WTC11 (cell line): ENCODE results near the gene RIN1. TPM values are rescaled to one million over a fixed set of nuclear protein-coding genes. Genes with fewer than 3 reads are reported as not detected.

Experiments used
- ATAC-seq: fragments of 200-7000 bp; cut with Tn5 transposase; 2 replicates; pipeline ENCODE4 v1.10.0; 2021; ENCODE audit warnings: mild to moderate bottlenecking, moderate library complexity
- CTCF ChIA-PET: fragments of 300-600 bp; sonication (Branson Sonifier 250); formaldehyde crosslinking; loops from one replicate; lab custom pipeline; 2021; ENCODE audit warnings: antibody characterized with exemption; lab: Charles Lee
- POLR2A ChIA-PET: fragments of 350-600 bp; sonication (Branson Sonifier 250); formaldehyde crosslinking; loops from one replicate; lab custom pipeline; 2021; ENCODE audit warnings: antibody characterized with exemption; lab: Charles Lee
- DNase-seq: peaks from one replicate; pipeline ENCODE4 v3.0.0; 2021; ENCODE audit warnings: low spot score
- H3K27ac Mint-ChIP-seq: 2 replicates; pipeline ENCODE4 v1.8.0; 2021; ENCODE audit warnings: mixed read lengths
- H3K27me3 Mint-ChIP-seq: 2 replicates; pipeline ENCODE4 v1.8.0; 2021; ENCODE audit warnings: low read depth, mild to moderate bottlenecking, moderate library complexity, mixed read lengths
- H3K36me3 Mint-ChIP-seq: 2 replicates; pipeline ENCODE4 v1.8.0; 2021; ENCODE audit warnings: mixed read lengths
- H3K4me1 Mint-ChIP-seq: 2 replicates; pipeline ENCODE4 v1.8.0; 2022; ENCODE audit warnings: mixed read lengths
- H3K4me3 Mint-ChIP-seq: 2 replicates; pipeline ENCODE4 v1.8.0; 2021; ENCODE audit warnings: mild to moderate bottlenecking, moderate library complexity, mixed read lengths
- H3K9me3 Mint-ChIP-seq: 2 replicates; pipeline ENCODE4 v1.8.0; 2021; ENCODE audit warnings: mixed read lengths
- EMX1 ChIP-seq: fragments of 250-450 bp; sonication (Bioruptor Pico); IDR thresholded peaks from 2 replicates; pipeline ENCODE4 v1.8.0; 2021; ENCODE audit warnings: mild to moderate bottlenecking
- ETV6 ChIP-seq: sonication (generic); formaldehyde crosslinking; IDR thresholded peaks from 2 replicates; pipeline ENCODE4 v1.8.1; 2022; ENCODE audit warnings: mild to moderate bottlenecking, missing genetic modification reagents
- IRF2 ChIP-seq: sonication (generic); formaldehyde crosslinking; IDR thresholded peaks from 2 replicates; pipeline ENCODE4 v1.8.0; 2022; ENCODE audit warnings: low read depth, missing genetic modification reagents, borderline replicate concordance
- KAT7 ChIP-seq: sonication (generic); formaldehyde crosslinking; IDR thresholded peaks from 2 replicates; pipeline ENCODE4 v1.8.1; 2023; ENCODE audit warnings: missing genetic modification reagents, mild to moderate bottlenecking, borderline replicate concordance
- NFATC4 ChIP-seq: fragments of 250-450 bp; sonication (Bioruptor Pico); IDR thresholded peaks from 2 replicates; pipeline ENCODE4 v1.9.0; 2021; ENCODE audit warnings: mild to moderate bottlenecking
- NFE2L1 ChIP-seq: sonication (generic); formaldehyde crosslinking; IDR thresholded peaks from 2 replicates; pipeline ENCODE4 v1.8.1; 2023; ENCODE audit warnings: missing genetic modification reagents
- NR2C2 ChIP-seq: sonication (generic); formaldehyde crosslinking; IDR thresholded peaks from 2 replicates; pipeline ENCODE4 v1.8.0; 2022; ENCODE audit warnings: mild to moderate bottlenecking, missing genetic modification reagents
- PRRX2 ChIP-seq: fragments of 250-450 bp; sonication (Bioruptor Pico); IDR thresholded peaks from 2 replicates; pipeline ENCODE4 v1.8.0; 2021; ENCODE audit warnings: mild to moderate bottlenecking
- RORB ChIP-seq: fragments of 250-450 bp; sonication (Bioruptor Pico); IDR thresholded peaks from 2 replicates; pipeline ENCODE4 v1.9.0; 2021; ENCODE audit warnings: mild to moderate bottlenecking
- TEAD4 ChIP-seq: sonication (generic); formaldehyde crosslinking; IDR thresholded peaks from 2 replicates; pipeline ENCODE4 v1.8.0; 2022; ENCODE audit warnings: mild to moderate bottlenecking, missing genetic modification reagents
- TP53 ChIP-seq: sonication (generic); formaldehyde crosslinking; IDR thresholded peaks from 2 replicates; pipeline ENCODE4 v1.8.1; 2023; ENCODE audit warnings: mild to moderate bottlenecking, missing genetic modification reagents
- ZNF138 ChIP-seq: sonication (generic); formaldehyde crosslinking; conservative IDR thresholded peaks from 2 replicates; pipeline ENCODE4 v1.8.1; 2022; ENCODE audit warnings: mild to moderate bottlenecking, moderate library complexity, missing genetic modification reagents
- ZNF232 ChIP-seq: sonication (generic); formaldehyde crosslinking; IDR thresholded peaks from 2 replicates; pipeline ENCODE4 v1.8.0; 2022; ENCODE audit warnings: mild to moderate bottlenecking, missing genetic modification reagents
- ZNF416 ChIP-seq: fragments of 250-450 bp; sonication (Bioruptor Pico); IDR thresholded peaks from 2 replicates; pipeline ENCODE4 v1.9.0; 2021; ENCODE audit warnings: mild to moderate bottlenecking, inconsistent platforms
- ZNF423 ChIP-seq: fragments of 250-450 bp; sonication (Bioruptor Pico); IDR thresholded peaks from 2 replicates; pipeline ENCODE4 v2.1.2; 2022; ENCODE audit warnings: mild to moderate bottlenecking, moderate library complexity
- total RNA-seq: library from RNA; stranded (reverse); gene quantifications from 3 replicates; pipeline ENCODE4 v1.2.3, GENCODE V29; 2021
- TF ChIP-seq, protein P1 (sequence below): fragments of 250-450 bp; sonication (Bioruptor Pico); IDR thresholded peaks from 2 replicates; pipeline ENCODE4 v1.8.0; 2021; ENCODE audit warnings: mild to moderate bottlenecking
- TF ChIP-seq, protein P2 (sequence below): sonication (generic); formaldehyde crosslinking; IDR thresholded peaks from 2 replicates; pipeline ENCODE4 v1.8.0; 2022; ENCODE audit warnings: mild to moderate bottlenecking, missing genetic modification reagents
- TF ChIP-seq, protein P3 (sequence below): sonication (generic); formaldehyde crosslinking; IDR thresholded peaks from 2 replicates; pipeline ENCODE4 v1.8.1; 2022; ENCODE audit warnings: mild to moderate bottlenecking, missing genetic modification reagents, moderate library complexity, borderline replicate concordance
- TF ChIP-seq, protein P4 (sequence below): sonication (generic); formaldehyde crosslinking; IDR thresholded peaks from 2 replicates; pipeline ENCODE4 v1.8.1; 2022; ENCODE audit warnings: low read depth, missing genetic modification reagents, borderline replicate concordance
- TF ChIP-seq, protein P5 (sequence below): sonication (generic); formaldehyde crosslinking; IDR thresholded peaks from 2 replicates; pipeline ENCODE4 v1.8.1; 2022; ENCODE audit warnings: missing genetic modification reagents, borderline replicate concordance
- TF ChIP-seq, protein P6 (sequence below): fragments of 250-450 bp; sonication (Bioruptor Pico); IDR thresholded peaks from 2 replicates; pipeline ENCODE4 v1.9.0; 2021; ENCODE audit warnings: mild to moderate bottlenecking, borderline replicate concordance
- TF ChIP-seq, protein P7 (sequence below): sonication (generic); formaldehyde crosslinking; IDR thresholded peaks from 2 replicates; pipeline ENCODE4 v1.8.1; 2023; ENCODE audit warnings: mild to moderate bottlenecking, missing genetic modification reagents

The RIN1 gene
- total RNA-seq, 1 experiment from 2014 or later, result 5.0 TPM

DNA sequence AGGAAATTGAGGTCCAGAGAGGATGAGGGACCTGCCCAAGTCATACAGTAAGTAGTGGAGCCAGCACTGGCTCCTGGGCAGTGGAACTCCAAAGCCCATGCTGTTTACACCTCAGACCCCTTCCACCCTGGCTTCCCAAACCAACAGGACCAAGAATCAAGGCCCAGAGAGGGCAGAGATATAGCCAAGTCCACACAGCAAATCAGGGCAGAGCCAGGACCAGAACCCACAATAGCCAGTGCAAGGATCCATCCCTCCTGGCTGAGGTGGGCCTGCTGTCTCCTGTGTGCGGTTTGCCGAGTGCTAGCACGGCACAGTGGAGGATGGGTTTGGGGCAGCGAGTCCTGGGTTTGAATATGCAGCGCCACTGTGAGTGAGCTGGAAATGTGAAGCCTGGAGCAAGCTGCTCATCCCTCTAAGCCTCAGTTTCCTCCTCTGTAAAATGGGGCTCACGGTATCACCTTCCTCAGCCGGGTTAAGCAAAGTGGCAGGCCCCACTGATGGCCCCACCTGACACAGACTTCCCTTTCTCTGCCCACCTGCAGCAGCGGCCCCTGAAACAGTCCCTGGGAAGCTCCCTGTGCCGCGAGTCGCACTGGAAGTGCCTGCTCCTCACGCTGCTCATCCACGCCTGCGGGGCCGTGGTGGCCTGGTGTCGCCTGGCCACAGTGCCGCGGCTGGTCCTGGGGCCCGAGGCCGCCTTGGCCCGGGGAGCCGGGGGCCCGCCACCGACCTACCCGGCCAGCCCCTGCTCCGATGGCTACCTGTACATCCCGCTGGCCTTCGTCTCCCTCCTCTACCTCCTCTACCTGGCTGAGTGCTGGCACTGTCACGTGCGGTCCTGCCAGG lies 42.2 kb downstream of the RIN1 start:
- H3K27me3 Mint-ChIP-seq, result peaks cover 38% of the 10 kb centered on the region
- TF ChIP-seq NFE2L1, result no peak
- no peak for TF ChIP-seq NFATC4
- no peak for TF ChIP-seq RORB
- TF ChIP-seq ZNF232, result no peak
- no peak for TF ChIP-seq IRF2 (CRISPR knock-in tag)
- TF ChIP-seq ETV6 (CRISPR knock-in tag), result no peak
- no peak for TF ChIP-seq ZNF138 (CRISPR knock-in tag)
- no peak for TF ChIP-seq ZNF416 (CRISPR knock-in tag)
- TF ChIP-seq, protein P1, sequence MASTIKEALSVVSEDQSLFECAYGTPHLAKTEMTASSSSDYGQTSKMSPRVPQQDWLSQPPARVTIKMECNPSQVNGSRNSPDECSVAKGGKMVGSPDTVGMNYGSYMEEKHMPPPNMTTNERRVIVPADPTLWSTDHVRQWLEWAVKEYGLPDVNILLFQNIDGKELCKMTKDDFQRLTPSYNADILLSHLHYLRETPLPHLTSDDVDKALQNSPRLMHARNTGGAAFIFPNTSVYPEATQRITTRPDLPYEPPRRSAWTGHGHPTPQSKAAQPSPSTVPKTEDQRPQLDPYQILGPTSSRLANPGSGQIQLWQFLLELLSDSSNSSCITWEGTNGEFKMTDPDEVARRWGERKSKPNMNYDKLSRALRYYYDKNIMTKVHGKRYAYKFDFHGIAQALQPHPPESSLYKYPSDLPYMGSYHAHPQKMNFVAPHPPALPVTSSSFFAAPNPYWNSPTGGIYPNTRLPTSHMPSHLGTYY (CRISPR knock-in tag), result no peak
- ATAC-seq (no peak), DNase-seq (no peak)
- H3K4me1 Mint-ChIP-seq, result peaks cover 26% of the 10 kb centered on the region
- H3K4me3 Mint-ChIP-seq, result peak overlapping the region; percentile 37
- ChIA-PET CTCF (interaction anchor here (1.2 to 2.3 kb wide), 2 partner anchors 19 to 29 kb away, joined by 3 to 8 read pairs; no protein-coding TSS in a partner anchor), POLR2A (no interaction called here)
- no peaks in the 10 kb centered on the region for H3K9me3 Mint-ChIP-seq
- no peaks in the 10 kb centered on the region for H3K36me3 Mint-ChIP-seq
- H3K27ac Mint-ChIP-seq, result no peak overlapping the region

DNA sequence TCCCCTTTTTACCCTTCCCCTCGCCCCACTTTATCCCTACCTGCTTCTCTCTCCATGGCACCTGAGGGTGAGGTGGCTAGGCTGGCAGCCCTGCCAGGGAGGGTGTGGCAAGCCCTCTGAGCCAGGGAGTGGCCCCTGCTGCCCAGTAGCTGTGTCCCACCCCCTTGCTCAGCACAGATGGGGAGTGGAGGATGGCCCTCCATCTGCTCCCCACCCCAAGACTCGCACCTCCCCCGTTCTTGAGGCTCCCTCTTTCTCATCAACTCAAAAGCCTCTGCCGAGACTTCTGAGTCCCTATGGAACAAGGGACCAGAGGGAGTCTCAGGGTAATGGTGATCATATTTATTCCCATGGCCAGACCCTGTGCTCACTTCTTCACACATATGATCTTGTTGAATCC lies 42.9 kb downstream of the RIN1 start:
- POLR2A ChIA-PET, result no interaction called here
- Mint-ChIP-seq H3K36me3 (no peaks in the 10 kb centered on the region), H3K9me3 (no peaks in the 10 kb centered on the region), H3K4me1 (peaks cover 26% of the 10 kb centered on the region), H3K4me3 (peak overlapping the region; percentile 37; the same call in 1 of the 2 replicates), H3K27ac (no peak overlapping the region), H3K27me3 (peaks cover 39% of the 10 kb centered on the region)
- TF ChIP-seq, protein P2, sequence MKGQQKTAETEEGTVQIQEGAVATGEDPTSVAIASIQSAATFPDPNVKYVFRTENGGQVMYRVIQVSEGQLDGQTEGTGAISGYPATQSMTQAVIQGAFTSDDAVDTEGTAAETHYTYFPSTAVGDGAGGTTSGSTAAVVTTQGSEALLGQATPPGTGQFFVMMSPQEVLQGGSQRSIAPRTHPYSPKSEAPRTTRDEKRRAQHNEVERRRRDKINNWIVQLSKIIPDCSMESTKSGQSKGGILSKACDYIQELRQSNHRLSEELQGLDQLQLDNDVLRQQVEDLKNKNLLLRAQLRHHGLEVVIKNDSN (CRISPR knock-in tag), result no peak
- TF ChIP-seq, protein P3, sequence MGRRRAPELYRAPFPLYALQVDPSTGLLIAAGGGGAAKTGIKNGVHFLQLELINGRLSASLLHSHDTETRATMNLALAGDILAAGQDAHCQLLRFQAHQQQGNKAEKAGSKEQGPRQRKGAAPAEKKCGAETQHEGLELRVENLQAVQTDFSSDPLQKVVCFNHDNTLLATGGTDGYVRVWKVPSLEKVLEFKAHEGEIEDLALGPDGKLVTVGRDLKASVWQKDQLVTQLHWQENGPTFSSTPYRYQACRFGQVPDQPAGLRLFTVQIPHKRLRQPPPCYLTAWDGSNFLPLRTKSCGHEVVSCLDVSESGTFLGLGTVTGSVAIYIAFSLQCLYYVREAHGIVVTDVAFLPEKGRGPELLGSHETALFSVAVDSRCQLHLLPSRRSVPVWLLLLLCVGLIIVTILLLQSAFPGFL (CRISPR knock-in tag), result no peak
- TF ChIP-seq TP53 (CRISPR knock-in tag) (no peak), NR2C2 (no peak), ZNF423 (CRISPR knock-in tag) (no peak), PRRX2 (no peak), KAT7 (no peak), TEAD4 (CRISPR knock-in tag) (no peak), EMX1 (no peak)
- TF ChIP-seq, protein P4, sequence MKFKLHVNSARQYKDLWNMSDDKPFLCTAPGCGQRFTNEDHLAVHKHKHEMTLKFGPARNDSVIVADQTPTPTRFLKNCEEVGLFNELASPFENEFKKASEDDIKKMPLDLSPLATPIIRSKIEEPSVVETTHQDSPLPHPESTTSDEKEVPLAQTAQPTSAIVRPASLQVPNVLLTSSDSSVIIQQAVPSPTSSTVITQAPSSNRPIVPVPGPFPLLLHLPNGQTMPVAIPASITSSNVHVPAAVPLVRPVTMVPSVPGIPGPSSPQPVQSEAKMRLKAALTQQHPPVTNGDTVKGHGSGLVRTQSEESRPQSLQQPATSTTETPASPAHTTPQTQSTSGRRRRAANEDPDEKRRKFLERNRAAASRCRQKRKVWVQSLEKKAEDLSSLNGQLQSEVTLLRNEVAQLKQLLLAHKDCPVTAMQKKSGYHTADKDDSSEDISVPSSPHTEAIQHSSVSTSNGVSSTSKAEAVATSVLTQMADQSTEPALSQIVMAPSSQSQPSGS (CRISPR knock-in tag), result no peak
- TF ChIP-seq, protein P5, sequence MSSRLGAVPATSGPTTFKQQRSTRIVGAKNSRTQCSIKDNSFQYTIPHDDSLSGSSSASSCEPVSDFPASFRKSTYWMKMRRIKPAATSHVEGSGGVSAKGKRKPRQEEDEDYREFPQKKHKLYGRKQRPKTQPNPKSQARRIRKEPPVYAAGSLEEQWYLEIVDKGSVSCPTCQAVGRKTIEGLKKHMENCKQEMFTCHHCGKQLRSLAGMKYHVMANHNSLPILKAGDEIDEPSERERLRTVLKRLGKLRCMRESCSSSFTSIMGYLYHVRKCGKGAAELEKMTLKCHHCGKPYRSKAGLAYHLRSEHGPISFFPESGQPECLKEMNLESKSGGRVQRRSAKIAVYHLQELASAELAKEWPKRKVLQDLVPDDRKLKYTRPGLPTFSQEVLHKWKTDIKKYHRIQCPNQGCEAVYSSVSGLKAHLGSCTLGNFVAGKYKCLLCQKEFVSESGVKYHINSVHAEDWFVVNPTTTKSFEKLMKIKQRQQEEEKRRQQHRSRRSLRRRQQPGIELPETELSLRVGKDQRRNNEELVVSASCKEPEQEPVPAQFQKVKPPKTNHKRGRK (CRISPR knock-in tag), result no peak
- TF ChIP-seq, protein P6, sequence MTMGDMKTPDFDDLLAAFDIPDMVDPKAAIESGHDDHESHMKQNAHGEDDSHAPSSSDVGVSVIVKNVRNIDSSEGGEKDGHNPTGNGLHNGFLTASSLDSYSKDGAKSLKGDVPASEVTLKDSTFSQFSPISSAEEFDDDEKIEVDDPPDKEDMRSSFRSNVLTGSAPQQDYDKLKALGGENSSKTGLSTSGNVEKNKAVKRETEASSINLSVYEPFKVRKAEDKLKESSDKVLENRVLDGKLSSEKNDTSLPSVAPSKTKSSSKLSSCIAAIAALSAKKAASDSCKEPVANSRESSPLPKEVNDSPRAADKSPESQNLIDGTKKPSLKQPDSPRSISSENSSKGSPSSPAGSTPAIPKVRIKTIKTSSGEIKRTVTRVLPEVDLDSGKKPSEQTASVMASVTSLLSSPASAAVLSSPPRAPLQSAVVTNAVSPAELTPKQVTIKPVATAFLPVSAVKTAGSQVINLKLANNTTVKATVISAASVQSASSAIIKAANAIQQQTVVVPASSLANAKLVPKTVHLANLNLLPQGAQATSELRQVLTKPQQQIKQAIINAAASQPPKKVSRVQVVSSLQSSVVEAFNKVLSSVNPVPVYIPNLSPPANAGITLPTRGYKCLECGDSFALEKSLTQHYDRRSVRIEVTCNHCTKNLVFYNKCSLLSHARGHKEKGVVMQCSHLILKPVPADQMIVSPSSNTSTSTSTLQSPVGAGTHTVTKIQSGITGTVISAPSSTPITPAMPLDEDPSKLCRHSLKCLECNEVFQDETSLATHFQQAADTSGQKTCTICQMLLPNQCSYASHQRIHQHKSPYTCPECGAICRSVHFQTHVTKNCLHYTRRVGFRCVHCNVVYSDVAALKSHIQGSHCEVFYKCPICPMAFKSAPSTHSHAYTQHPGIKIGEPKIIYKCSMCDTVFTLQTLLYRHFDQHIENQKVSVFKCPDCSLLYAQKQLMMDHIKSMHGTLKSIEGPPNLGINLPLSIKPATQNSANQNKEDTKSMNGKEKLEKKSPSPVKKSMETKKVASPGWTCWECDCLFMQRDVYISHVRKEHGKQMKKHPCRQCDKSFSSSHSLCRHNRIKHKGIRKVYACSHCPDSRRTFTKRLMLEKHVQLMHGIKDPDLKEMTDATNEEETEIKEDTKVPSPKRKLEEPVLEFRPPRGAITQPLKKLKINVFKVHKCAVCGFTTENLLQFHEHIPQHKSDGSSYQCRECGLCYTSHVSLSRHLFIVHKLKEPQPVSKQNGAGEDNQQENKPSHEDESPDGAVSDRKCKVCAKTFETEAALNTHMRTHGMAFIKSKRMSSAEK (CRISPR knock-in tag), result no peak
- TF ChIP-seq, protein P7, sequence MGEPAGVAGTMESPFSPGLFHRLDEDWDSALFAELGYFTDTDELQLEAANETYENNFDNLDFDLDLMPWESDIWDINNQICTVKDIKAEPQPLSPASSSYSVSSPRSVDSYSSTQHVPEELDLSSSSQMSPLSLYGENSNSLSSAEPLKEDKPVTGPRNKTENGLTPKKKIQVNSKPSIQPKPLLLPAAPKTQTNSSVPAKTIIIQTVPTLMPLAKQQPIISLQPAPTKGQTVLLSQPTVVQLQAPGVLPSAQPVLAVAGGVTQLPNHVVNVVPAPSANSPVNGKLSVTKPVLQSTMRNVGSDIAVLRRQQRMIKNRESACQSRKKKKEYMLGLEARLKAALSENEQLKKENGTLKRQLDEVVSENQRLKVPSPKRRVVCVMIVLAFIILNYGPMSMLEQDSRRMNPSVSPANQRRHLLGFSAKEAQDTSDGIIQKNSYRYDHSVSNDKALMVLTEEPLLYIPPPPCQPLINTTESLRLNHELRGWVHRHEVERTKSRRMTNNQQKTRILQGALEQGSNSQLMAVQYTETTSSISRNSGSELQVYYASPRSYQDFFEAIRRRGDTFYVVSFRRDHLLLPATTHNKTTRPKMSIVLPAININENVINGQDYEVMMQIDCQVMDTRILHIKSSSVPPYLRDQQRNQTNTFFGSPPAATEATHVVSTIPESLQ, result no peak
- ATAC-seq (no peak), DNase-seq (no peak)
- CTCF ChIA-PET, result interaction anchor here (2.3 kb wide), 1 partner anchor 19 kb away, joined by 8 read pairs; no protein-coding TSS in a partner anchor
